ENCODE measurements around the gene DNAJB12.

DNAJB12 gene

DNA sequence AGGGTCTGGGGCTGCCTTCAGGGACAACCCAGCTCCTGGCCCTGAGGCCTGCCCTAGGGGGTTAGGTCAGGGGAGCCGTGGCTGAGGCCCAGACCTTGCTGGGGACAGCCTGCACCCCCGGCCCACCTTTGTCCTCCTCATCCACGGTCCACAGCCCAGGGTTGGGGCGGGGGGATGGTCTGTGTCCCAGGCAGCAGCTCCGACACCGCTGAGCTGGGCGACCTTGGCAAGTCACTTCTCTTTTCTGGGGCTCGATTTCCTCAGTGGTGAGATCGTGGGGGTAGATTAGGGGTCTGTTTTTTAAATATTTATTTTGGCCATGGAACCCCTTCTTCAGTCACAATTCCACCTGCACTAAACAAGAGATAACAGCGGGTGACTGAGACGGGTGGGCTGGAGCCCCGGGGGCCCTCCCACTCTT, 30.9 kb downstream of the DNAJB12 start:
- Histone ChIP-seq H3K4me3 (ENCODE audit: low read depth, low read length) (no peak overlapping the region), H2AFZ (no peak overlapping the region), H3K79me2 (no peaks in the 10 kb centered on the region), H3K9ac (no peak overlapping the region), H3K36me3 (ENCODE audit: control insufficient read depth, insufficient read depth, low read length) (no peaks in the 10 kb centered on the region), H3K4me2 (ENCODE audit: low read length) (no peak overlapping the region), H3K27ac (no peak overlapping the region), H3K27me3 (ENCODE audit: control insufficient read depth, insufficient read depth, low read length) (no peaks in the 10 kb centered on the region), H3K9me3 (ENCODE audit: control insufficient read depth, low read length) (no peaks in the 10 kb centered on the region), H3K4me1 (peaks cover 41% of the 10 kb centered on the region)
- TF ChIP-seq CTCF (IDR thresholded peaks at IDR 0.05) = no peak

DNA sequence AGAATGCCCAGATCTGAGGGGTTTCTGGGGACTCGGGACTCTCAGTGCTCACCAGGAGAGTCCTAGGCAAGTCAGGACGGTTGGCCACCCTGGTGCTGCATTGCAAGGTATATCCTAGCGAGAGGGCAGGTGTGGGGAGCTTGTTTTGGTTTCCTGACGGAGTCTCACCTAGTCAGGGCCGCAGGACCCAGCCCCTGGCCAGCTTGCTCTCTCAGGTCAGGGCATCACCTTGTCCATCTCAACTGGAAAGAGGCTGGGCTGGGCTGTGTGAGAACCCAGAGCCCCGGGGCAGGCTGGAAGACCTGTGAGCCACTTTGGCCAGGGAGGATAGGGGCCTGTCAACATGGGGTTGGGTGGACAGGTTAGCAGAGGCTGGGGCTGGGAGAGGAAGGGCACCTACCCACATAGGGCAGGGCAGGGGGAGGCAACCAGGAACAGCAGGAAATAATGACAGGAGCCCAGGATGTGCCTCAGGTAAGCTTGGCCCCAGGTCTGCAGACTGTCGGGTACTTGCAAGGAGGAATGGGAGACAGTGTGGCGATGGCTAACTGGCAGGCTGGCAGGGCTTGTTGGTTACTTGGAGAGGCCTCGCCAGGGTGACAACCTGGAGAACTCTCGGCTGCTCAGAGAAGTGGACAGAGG, 31.5 kb downstream of the DNAJB12 start:
- H2AFZ ChIP-seq = no peak overlapping the region
- TF ChIP-seq CTCF (IDR thresholded peaks at IDR 0.05) = no peak
- no peak overlapping the region for H3K4me2 ChIP-seq (ENCODE audit: low read length)
- H3K36me3 ChIP-seq (ENCODE audit: control insufficient read depth, insufficient read depth, low read length) = no peaks in the 10 kb centered on the region
- H3K27me3 ChIP-seq (ENCODE audit: control insufficient read depth, insufficient read depth, low read length) = no peaks in the 10 kb centered on the region
- no peak overlapping the region for H3K9ac ChIP-seq
- no peaks in the 10 kb centered on the region for H3K9me3 ChIP-seq (ENCODE audit: control insufficient read depth, low read length)
- H3K4me3 ChIP-seq (ENCODE audit: low read depth, low read length) = no peak overlapping the region
- no peaks in the 10 kb centered on the region for H3K79me2 ChIP-seq
- peaks cover 39% of the 10 kb centered on the region for H3K4me1 ChIP-seq
- H3K27ac ChIP-seq = no peak overlapping the region

GRCh38 chr10:72322280-72323058, 32.2 kb downstream of the DNAJB12 start:
- TF ChIP-seq CTCF (IDR thresholded peaks at IDR 0.05) = no peak
- Histone ChIP-seq H3K36me3 (ENCODE audit: control insufficient read depth, insufficient read depth, low read length) (no peaks in the 10 kb centered on the region), H2AFZ (no peak overlapping the region), H3K27ac (no peak overlapping the region), H3K4me2 (ENCODE audit: low read length) (no peak overlapping the region), H3K4me1 (peaks cover 33% of the 10 kb centered on the region), H3K4me3 (ENCODE audit: low read depth, low read length) (no peak overlapping the region), H3K79me2 (no peaks in the 10 kb centered on the region), H3K27me3 (ENCODE audit: control insufficient read depth, insufficient read depth, low read length) (no peaks in the 10 kb centered on the region), H3K9ac (no peak overlapping the region), H3K9me3 (ENCODE audit: control insufficient read depth, low read length) (no peaks in the 10 kb centered on the region)

GRCh38 chr10:72322030-72322279, 32.8 kb downstream of the DNAJB12 start:
- no peaks in the 10 kb centered on the region for H3K79me2 ChIP-seq
- no peaks in the 10 kb centered on the region for H3K27me3 ChIP-seq (ENCODE audit: control insufficient read depth, insufficient read depth, low read length)
- no peaks in the 10 kb centered on the region for H3K9me3 ChIP-seq (ENCODE audit: control insufficient read depth, low read length)
- H3K36me3 ChIP-seq (ENCODE audit: control insufficient read depth, insufficient read depth, low read length) = no peaks in the 10 kb centered on the region
- no peak overlapping the region for H3K4me3 ChIP-seq (ENCODE audit: low read depth, low read length)
- no peak overlapping the region for H2AFZ ChIP-seq
- H3K4me1 ChIP-seq = peaks cover 35% of the 10 kb centered on the region
- H3K9ac ChIP-seq = no peak overlapping the region
- TF ChIP-seq CTCF (IDR thresholded peaks at IDR 0.05) = no peak
- H3K4me2 ChIP-seq (ENCODE audit: low read length) = no peak overlapping the region
- no peak overlapping the region for H3K27ac ChIP-seq
